ENCODE data around the gene AQP12B.

The AQP12B gene

DNA sequence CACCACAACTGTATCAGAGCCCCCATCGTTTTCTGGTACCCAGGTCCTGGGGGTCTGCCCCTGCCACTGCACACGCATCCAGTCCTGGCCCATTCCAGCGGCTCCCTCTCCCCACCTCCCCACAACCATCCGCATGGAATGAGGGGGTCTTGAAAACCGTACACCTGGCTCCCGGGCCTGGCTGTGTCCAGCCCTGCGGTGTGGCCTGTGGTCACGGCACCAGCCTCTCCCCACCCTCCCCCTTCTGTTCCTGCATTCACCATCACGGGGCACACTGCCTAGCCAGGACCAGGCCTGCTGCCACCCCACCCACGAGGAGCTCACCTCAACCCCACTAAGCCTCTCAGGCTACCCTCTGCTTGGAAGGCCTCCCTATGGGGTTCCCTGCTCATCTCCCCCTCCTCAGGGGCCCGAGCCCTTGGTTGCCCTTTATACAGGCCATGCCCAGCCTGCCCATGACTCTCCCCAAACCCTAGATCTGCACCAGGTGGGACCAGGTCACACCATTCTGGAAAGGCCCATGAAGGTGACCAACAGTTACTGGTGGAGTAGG lies 46.0 kb downstream of the AQP12B start:
- Histone ChIP-seq H3K27ac (ENCODE audit: low read depth, low read length) (no peak overlapping the region), H3K9me2 (replicated peaks; ENCODE audit: control insufficient read depth, low read length) (no peaks in the 10 kb centered on the region), H3K4me1 (ENCODE audit: control insufficient read depth, low read length) (no peaks in the 10 kb centered on the region), H3K9me3 (ENCODE audit: control insufficient read depth, insufficient read depth, low read length) (peaks cover 10% of the 10 kb centered on the region; the same call in 1 of the 2 replicates), H3K36me3 (ENCODE audit: control insufficient read depth, low read length) (no peaks in the 10 kb centered on the region), H3K79me2 (ENCODE audit: control insufficient read depth, low read length) (no peaks in the 10 kb centered on the region), H3K27me3 (ENCODE audit: control insufficient read depth, low read length) (no peaks in the 10 kb centered on the region), H3K4me3 (ENCODE audit: low read length) (no peak overlapping the region), H3K4me2 (ENCODE audit: low read length) (no peak overlapping the region), H4K20me1 (ENCODE audit: control insufficient read depth, insufficient read depth, low read depth, low read length) (no peaks in the 10 kb centered on the region), H3F3A (ENCODE audit: control insufficient read depth, insufficient read depth) (no peaks in the 10 kb centered on the region)
- TF ChIP-seq EZH2phosphoT487 (IDR thresholded peaks at IDR 0.05; ENCODE audit: borderline replicate concordance, low read length), result no peak
- TF ChIP-seq, protein P1, sequence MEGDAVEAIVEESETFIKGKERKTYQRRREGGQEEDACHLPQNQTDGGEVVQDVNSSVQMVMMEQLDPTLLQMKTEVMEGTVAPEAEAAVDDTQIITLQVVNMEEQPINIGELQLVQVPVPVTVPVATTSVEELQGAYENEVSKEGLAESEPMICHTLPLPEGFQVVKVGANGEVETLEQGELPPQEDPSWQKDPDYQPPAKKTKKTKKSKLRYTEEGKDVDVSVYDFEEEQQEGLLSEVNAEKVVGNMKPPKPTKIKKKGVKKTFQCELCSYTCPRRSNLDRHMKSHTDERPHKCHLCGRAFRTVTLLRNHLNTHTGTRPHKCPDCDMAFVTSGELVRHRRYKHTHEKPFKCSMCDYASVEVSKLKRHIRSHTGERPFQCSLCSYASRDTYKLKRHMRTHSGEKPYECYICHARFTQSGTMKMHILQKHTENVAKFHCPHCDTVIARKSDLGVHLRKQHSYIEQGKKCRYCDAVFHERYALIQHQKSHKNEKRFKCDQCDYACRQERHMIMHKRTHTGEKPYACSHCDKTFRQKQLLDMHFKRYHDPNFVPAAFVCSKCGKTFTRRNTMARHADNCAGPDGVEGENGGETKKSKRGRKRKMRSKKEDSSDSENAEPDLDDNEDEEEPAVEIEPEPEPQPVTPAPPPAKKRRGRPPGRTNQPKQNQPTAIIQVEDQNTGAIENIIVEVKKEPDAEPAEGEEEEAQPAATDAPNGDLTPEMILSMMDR (IDR thresholded peaks at IDR 0.05; ENCODE audit: low read depth, low read length, poor library complexity, severe bottlenecking), result no peak

DNA sequence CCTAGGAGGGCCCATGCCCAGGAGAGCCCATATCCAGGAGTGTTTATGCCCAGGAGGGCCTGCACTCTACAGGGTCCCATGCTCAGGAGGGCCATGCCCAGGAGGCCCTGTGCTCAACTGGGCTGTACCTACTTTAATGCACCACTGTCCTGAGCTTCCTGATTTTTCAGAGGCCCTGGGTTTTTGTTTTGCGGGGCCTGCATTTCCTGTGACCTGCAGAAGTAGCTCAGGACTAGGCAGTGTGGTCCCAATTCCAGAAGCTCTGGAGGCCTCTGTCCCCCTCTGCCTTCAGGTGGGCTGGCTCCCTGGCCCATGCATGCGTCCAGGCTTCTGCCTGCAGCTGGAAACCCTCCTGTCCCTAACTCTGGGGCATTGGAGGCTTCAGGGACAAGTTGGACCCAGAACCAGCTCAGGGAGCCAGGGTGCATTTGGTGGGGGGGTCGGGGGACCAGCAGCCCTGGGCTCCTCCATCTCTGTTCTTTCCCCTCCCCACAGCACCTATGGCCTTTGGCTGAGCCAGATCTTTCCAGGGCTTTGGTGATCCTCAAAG lies 46.6 kb downstream of the AQP12B start:
- Histone ChIP-seq H4K20me1 (ENCODE audit: control insufficient read depth, insufficient read depth, low read depth, low read length) (no peaks in the 10 kb centered on the region), H3K4me3 (ENCODE audit: low read length) (no peak overlapping the region)

DNA sequence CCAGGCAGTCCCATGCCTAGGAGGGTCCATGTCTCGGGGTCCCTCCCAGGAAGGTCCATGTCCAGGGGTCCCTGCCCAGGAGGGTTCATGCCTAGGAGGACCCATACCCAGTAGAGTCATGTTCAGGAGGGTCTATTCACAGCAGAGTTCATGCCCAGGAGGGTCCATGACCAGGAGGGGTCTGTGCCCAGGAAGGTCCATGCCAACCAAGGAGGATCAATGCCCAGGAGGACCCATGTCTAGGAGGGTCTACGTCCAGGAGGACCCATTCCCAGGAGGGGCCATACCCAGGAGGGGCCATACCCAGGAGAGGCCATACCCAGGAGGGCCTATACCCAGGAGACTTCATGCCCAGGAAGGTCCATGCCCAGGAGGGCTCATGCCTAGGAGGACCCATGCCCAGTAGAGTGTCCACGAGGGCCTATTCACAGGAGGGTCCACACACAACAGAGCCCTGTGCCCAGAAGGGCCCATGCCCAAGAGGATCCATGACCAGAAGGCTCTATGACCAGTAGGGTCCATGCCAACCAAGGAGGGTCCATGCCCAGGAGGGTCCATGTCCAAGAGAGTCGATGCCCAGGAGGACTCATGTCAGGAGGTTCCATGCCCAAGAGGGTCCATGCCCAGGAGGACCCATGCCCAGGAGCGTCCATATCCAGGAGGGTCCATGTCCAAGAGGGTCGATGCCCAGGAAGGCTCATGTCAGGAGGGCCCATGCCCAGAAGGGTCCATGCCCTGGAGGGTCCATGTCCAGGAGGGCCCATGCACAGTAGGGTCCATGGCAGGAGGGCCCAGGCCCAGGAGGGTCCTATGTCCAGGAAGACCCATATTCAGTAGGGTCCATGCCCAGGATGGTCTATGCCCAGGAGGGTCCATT lies 47.3 kb downstream of the AQP12B start:
- no peaks in the 10 kb centered on the region for H3F3A ChIP-seq (ENCODE audit: control insufficient read depth, insufficient read depth)
- H3K4me2 ChIP-seq (ENCODE audit: low read length), result no peak overlapping the region
- no peak overlapping the region for H3K4me3 ChIP-seq (ENCODE audit: low read length)
- TF ChIP-seq, protein P1 (IDR thresholded peaks at IDR 0.05; ENCODE audit: low read depth, low read length, poor library complexity, severe bottlenecking), result no peak
- TF ChIP-seq EZH2phosphoT487 (IDR thresholded peaks at IDR 0.05; ENCODE audit: borderline replicate concordance, low read length), result no peak
- no peaks in the 10 kb centered on the region for H4K20me1 ChIP-seq (ENCODE audit: control insufficient read depth, insufficient read depth, low read depth, low read length)
- no peaks in the 10 kb centered on the region for H3K9me2 ChIP-seq (replicated peaks; ENCODE audit: control insufficient read depth, low read length)
- no peaks in the 10 kb centered on the region for H3K79me2 ChIP-seq (ENCODE audit: control insufficient read depth, low read length)
- no peaks in the 10 kb centered on the region for H3K36me3 ChIP-seq (ENCODE audit: control insufficient read depth, low read length)
- H3K9me3 ChIP-seq (ENCODE audit: control insufficient read depth, insufficient read depth, low read length), result peaks cover 10% of the 10 kb centered on the region; the same call in 1 of the 2 replicates
- no peaks in the 10 kb centered on the region for H3K27me3 ChIP-seq (ENCODE audit: control insufficient read depth, low read length)
- H3K4me1 ChIP-seq (ENCODE audit: control insufficient read depth, low read length), result no peaks in the 10 kb centered on the region
- no peak overlapping the region for H3K27ac ChIP-seq (ENCODE audit: low read depth, low read length)

More for the DNA sequence above, 46.6 kb downstream of the AQP12B start:
- TF ChIP-seq, protein P1 (IDR thresholded peaks at IDR 0.05; ENCODE audit: low read depth, low read length, poor library complexity, severe bottlenecking), result no peak
- TF ChIP-seq EZH2phosphoT487 (IDR thresholded peaks at IDR 0.05; ENCODE audit: borderline replicate concordance, low read length), result no peak
- no peaks in the 10 kb centered on the region for H3K4me1 ChIP-seq (ENCODE audit: control insufficient read depth, low read length)
- no peak overlapping the region for H3K4me2 ChIP-seq (ENCODE audit: low read length)
- H3F3A ChIP-seq (ENCODE audit: control insufficient read depth, insufficient read depth), result no peaks in the 10 kb centered on the region
- H3K36me3 ChIP-seq (ENCODE audit: control insufficient read depth, low read length), result no peaks in the 10 kb centered on the region
- H3K79me2 ChIP-seq (ENCODE audit: control insufficient read depth, low read length), result no peaks in the 10 kb centered on the region
- no peaks in the 10 kb centered on the region for H3K27me3 ChIP-seq (ENCODE audit: control insufficient read depth, low read length)
- H3K27ac ChIP-seq (ENCODE audit: low read depth, low read length), result no peak overlapping the region
- H3K9me3 ChIP-seq (ENCODE audit: control insufficient read depth, insufficient read depth, low read length), result peaks cover 10% of the 10 kb centered on the region; the same call in 1 of the 2 replicates
- no peaks in the 10 kb centered on the region for H3K9me2 ChIP-seq (replicated peaks; ENCODE audit: control insufficient read depth, low read length)

Measured in DOHH2 (cell line).